ENCODE measurements around the gene MCTP1.

DNA sequence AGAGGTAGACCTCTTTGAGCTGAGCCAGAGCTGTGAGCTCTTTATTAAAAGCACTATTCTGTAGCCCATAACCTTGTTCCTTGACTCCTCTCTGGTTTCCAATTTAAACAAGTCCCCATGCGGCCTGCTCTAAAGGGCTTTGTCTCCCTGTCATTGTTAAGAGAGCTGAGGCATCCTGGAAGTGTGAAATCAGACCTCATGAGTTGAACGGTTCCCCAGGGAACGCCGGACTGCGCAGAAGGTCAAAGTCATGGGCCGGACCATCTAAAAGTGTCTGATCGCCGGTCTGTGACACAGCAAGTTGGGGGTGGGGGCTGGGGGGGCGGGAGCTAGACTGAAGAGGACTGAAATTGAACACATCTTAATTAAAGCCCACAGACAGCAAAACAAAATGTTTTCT, 400.6 kb downstream of the MCTP1 start:
- no peak for TF ChIP-seq ZNF8 (CRISPR knock-in tag; IDR thresholded peaks at IDR 0.05)
- TF ChIP-seq ZFP3 (CRISPR knock-in tag; IDR thresholded peaks at IDR 0.05), result no peak

All from SK-N-SH treated with all-trans-retinoic acid at 6 μM for 48 hours (cell line).